ENCODE measurements around the gene EML4. TPM values are rescaled to one million over a fixed set of nuclear protein-coding genes. Genes with fewer than 3 reads are reported as not detected.

Gene EML4
- total and polyA plus RNA-seq, 2 of the 13 experiments (the other 11 are each of a cell fraction or from before 2014, with no cell fraction given) = 243 to 476 TPM

DNA sequence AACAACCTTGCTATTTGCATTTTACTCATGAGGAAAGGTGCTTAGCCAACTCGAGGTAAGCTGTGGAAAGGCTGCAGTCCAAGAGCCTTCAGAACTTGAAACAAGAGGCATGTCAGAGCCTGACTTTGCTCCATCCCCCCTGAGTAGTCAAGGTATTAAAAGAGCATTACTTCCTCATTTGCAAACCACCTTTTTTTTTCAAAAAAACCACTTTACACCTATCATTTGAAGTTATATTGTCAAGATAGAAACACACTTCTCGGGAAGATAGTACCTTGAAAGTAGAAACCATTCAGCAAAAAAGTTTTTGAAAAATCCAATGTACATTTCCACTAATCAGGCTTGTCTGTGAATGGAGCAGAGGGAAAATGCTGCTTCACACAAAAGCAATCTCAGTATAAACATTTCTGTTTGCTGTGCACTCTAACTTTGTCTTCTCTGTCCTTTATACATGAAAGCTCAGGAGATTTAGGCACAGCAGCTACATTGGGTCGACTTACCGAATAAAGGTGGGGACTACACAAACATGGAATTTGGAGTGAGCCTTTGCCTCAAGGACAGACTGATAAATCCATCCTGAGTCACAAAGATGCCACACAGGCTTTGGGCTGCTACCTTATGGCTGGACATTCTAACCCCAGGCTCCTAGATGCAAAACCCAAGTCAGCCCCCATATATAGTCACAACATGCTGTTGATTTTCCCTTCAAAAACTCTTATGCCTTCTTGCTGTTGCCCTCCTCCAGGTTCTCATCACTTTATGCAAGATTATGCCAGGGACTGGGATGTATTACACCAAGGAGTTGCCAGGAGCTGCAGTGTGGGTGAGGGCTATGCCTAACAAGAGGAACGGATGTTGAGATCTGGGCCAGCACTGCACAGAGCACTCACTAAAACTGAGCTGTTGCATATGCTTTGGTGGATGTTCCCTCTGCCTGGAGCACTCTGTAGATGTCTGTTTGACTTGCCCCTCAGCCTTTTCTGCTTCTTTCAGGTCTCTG is 41.4 kb upstream of the EML4 start (continued):
- TF ChIP-seq PHF5A (CRISPR knock-in tag; IDR thresholded peaks at IDR 0.05; ENCODE audit: low read depth, unreplicated experiment) (peak; percentile 31), ZNF407 (CRISPR knock-in tag; IDR thresholded peaks at IDR 0.05; ENCODE audit: not compliant biosample characterization) (no peak), ZNF547 (CRISPR knock-in tag; IDR thresholded peaks at IDR 0.05) (no peak), RBM22 (optimal IDR thresholded peaks at IDR 0.05; ENCODE audit: low read length) (no peak), FOSL2 (CRISPR knock-in tag; IDR thresholded peaks at IDR 0.05) (peak; percentile 88), RELA (CRISPR knock-in tag; IDR thresholded peaks at IDR 0.05) (0 out of 2 replicates have a peak, but pooled peaks have one; percentile 22), NCOR1 (IDR thresholded peaks at IDR 0.05; ENCODE audit: borderline replicate concordance, low read length) (peak; percentile 57; the same call in 1 of the 2 replicates), ZNF264 (CRISPR knock-in tag; IDR thresholded peaks at IDR 0.05) (peak; percentile 86), ZSCAN30 (CRISPR knock-in tag; IDR thresholded peaks at IDR 0.05) (0 out of 2 replicates have a peak, but pooled peaks have one; percentile 45), TOPORS (CRISPR knock-in tag; IDR thresholded peaks at IDR 0.05) (no peak), ZNF589 (CRISPR knock-in tag; conservative IDR thresholded peaks at IDR 0.05) (no peak), GMEB1 (CRISPR knock-in tag; IDR thresholded peaks at IDR 0.05; ENCODE audit: borderline replicate concordance) (no peak), HCFC1 (IDR thresholded peaks at IDR 0.05; ENCODE audit: low read depth, low read length) (no peak), ZNF136 (CRISPR knock-in tag; IDR thresholded peaks at IDR 0.05; ENCODE audit: low read depth) (no peak; the same call in 1 of the 2 replicates)
- TF ChIP-seq, protein P1, sequence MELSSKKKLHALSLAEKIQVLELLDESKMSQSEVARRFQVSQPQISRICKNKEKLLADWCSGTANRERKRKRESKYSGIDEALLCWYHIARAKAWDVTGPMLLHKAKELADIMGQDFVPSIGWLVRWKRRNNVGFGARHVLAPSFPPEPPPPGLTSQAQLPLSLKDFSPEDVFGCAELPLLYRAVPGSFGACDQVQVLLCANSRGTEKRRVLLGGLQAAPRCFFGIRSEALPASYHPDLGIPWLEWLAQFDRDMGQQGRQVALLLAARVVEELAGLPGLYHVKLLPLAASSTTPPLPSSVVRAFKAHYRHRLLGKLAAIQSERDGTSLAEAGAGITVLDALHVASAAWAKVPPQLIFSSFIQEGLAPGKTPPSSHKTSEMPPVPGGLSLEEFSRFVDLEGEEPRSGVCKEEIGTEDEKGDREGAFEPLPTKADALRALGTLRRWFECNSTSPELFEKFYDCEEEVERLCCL (CRISPR knock-in tag; IDR thresholded peaks at IDR 0.05; ENCODE audit: borderline replicate concordance) = no peak
- TF ChIP-seq, protein P2, sequence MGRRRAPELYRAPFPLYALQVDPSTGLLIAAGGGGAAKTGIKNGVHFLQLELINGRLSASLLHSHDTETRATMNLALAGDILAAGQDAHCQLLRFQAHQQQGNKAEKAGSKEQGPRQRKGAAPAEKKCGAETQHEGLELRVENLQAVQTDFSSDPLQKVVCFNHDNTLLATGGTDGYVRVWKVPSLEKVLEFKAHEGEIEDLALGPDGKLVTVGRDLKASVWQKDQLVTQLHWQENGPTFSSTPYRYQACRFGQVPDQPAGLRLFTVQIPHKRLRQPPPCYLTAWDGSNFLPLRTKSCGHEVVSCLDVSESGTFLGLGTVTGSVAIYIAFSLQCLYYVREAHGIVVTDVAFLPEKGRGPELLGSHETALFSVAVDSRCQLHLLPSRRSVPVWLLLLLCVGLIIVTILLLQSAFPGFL (CRISPR knock-in tag; IDR thresholded peaks at IDR 0.05) = no peak

Measured in HepG2 (cell line).